Measurements from ENCODE around the gene SELL. TPM values are rescaled to one million over a fixed set of nuclear protein-coding genes. Genes with fewer than 3 reads are reported as not detected.
A peak's percentile ranks its signal among the peaks of the same experiment; 100 is the strongest.

SELL gene
- polyA plus RNA-seq = under 1 TPM; 0.19 to 0.22 TPM

DNA sequence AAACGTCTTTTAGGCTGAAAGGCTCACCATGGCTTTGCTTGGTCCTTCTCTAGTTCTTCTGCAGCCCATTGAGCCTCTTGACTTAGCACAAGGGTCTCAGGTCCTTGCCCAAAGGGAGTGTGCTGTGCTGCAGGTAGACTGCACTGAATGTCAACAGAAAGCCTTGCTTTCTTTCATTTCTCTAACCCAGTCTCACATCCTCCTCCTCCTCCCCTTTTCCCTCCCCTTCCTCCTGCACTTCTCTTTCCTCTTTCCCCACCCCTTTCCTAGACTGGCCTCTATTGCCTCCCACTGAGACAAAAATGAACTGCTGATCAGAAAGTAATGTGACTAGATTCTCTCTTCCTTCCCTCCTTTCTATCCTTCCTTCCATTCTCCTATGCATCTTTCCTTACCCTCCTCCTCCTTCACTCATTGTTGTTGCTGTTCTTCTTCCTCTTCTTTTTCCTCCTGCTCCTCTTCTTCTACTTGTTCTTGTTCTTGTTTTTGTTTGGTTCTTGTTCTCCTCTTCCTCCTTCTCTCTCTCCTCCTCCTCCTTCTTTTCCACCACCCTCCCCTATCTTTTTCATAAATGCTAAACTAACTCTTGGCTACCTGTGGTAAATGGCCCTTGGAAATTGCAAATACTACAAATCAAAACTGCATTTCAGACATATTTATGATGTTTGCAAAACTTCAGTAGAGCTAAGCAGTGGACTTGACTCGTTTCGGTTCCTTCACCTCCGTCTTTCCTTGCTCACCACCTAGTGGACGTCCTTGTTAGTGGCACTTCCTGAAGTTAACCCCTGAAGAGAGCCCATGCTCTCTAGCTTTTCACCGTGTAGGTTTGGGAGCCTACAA is at the start of gene SELL:
Gene SELL, minus strand, starts transcription at position 152 of the 840 bp plus-strand sequence. Its CDS starts 122 bp downstream, at position 30.
- H3K27me3 ChIP-seq (ENCODE audit: control insufficient read depth in 1 of 2, insufficient read depth in 2 of 2, low read length in 2 of 2) = peaks cover 0 to 3% of the 10 kb centered on the region in 2 donors
- no peaks in the 10 kb centered on the region for H3K36me3 ChIP-seq (ENCODE audit: control insufficient read depth in 2 of 2, insufficient read depth in 2 of 2, low read length in 1 of 2)
- H3K4me1 ChIP-seq (ENCODE audit: control insufficient read depth in 2 of 2, insufficient read depth in 2 of 2, low read length in 1 of 2) = no peaks in the 10 kb centered on the region
- H3K9me3 ChIP-seq (ENCODE audit: control insufficient read depth in 2 of 2, insufficient read depth in 1 of 2, low read depth in 1 of 2, low read length in 1 of 2) = no peaks in the 10 kb centered on the region
- H3K4me3 ChIP-seq (ENCODE audit: low read depth in 1 of 2, low read length in 2 of 2) = peak within 1 kb of the TSS in 1 of 2 donors; percentile 23
- WGBS, 2 donors = 8 to 9% methylated on average over 6 of the region's 6 CpGs
- H3K27ac ChIP-seq (ENCODE audit: low read depth in 2 of 2, low read length in 1 of 2) = no peak within 1 kb of the TSS

- no peak overlapping the region for H3K27ac ChIP-seq (ENCODE audit: low read depth in 2 of 2, low read length in 1 of 2)
- no peaks in the 10 kb centered on the region for H3K27me3 ChIP-seq (ENCODE audit: control insufficient read depth in 1 of 2, insufficient read depth in 2 of 2, low read length in 2 of 2)
- no peak overlapping the region for H3K4me3 ChIP-seq (ENCODE audit: low read depth in 1 of 2, low read length in 2 of 2)
- H3K9me3 ChIP-seq (ENCODE audit: control insufficient read depth in 2 of 2, insufficient read depth in 1 of 2, low read depth in 1 of 2, low read length in 1 of 2) = no peaks in the 10 kb centered on the region
- H3K36me3 ChIP-seq (ENCODE audit: control insufficient read depth in 2 of 2, insufficient read depth in 2 of 2, low read length in 1 of 2) = no peaks in the 10 kb centered on the region
- H3K4me1 ChIP-seq (ENCODE audit: control insufficient read depth in 2 of 2, insufficient read depth in 2 of 2, low read length in 1 of 2) = no peaks in the 10 kb centered on the region
- 75 to 82% methylated on average over 3 of the region's 3 CpGs for WGBS, 2 donors
These were observed 47.6 kb upstream of the SELL start for GRCh38 chr1:169759038-169759437.

DNA sequence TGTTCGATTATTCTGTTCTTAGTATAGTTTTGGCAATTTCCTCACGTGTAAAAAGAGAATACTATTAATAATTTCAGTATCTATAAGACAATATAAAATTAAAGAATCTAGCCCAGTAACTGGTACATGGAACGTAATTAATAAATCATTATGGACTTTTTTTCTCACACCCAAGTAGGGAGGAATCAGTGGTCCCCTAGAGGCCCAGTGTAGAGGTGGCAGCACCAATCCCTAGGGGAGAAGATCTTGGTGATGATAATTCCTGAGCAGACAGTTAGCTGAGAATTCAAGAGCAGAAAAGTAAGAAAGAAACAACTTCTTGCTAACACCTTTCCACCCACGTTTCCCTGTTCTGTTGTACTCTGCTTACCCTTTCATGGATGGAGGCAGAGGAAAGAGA is 42.1 kb upstream of the SELL start:
- H3K4me3 ChIP-seq (ENCODE audit: low read depth in 1 of 2, low read length in 2 of 2) = no peak overlapping the region
- WGBS, 2 donors = 64 to 67% methylated on average over 4 of the region's 4 CpGs

DNA sequence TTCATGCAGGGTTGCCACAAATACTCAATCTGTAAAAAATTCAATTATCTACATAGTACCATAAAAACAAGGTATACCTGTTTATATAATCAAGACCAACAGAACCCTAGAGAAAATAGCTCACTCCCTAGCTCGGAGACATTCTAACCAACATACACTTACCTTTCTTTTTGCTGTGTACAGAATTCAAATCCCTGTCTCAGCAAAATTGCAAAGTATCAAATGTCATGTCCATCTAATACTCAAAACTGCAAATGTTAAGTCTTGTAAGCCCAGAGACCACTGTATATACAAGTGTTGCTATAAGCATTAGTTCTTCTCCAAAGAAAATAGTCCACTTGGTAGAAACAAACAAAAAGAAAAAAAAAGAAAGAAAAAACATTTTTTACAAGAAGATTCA is 38.6 kb upstream of the SELL start:
- 69 to 75% methylated on average over 1 of the region's 1 CpG for WGBS, 2 donors
- Histone ChIP-seq H3K36me3 (ENCODE audit: control insufficient read depth in 2 of 2, insufficient read depth in 2 of 2, low read length in 1 of 2) (no peaks in the 10 kb centered on the region), H3K27ac (ENCODE audit: low read depth in 2 of 2, low read length in 1 of 2) (no peak overlapping the region), H3K4me1 (ENCODE audit: control insufficient read depth in 2 of 2, insufficient read depth in 2 of 2, low read length in 1 of 2) (no peaks in the 10 kb centered on the region), H3K4me3 (ENCODE audit: low read depth in 1 of 2, low read length in 2 of 2) (no peak overlapping the region), H3K27me3 (ENCODE audit: control insufficient read depth in 1 of 2, insufficient read depth in 2 of 2, low read length in 2 of 2) (peaks cover 0 to 2% of the 10 kb centered on the region in 2 donors), H3K9me3 (ENCODE audit: control insufficient read depth in 2 of 2, insufficient read depth in 1 of 2, low read depth in 1 of 2, low read length in 1 of 2) (no peaks in the 10 kb centered on the region)

More for the DNA sequence above, 42.1 kb upstream of the SELL start:
- Histone ChIP-seq H3K36me3 (ENCODE audit: control insufficient read depth in 2 of 2, insufficient read depth in 2 of 2, low read length in 1 of 2) (no peaks in the 10 kb centered on the region), H3K27me3 (ENCODE audit: control insufficient read depth in 1 of 2, insufficient read depth in 2 of 2, low read length in 2 of 2) (no peaks in the 10 kb centered on the region), H3K4me1 (ENCODE audit: control insufficient read depth in 2 of 2, insufficient read depth in 2 of 2, low read length in 1 of 2) (no peaks in the 10 kb centered on the region), H3K9me3 (ENCODE audit: control insufficient read depth in 2 of 2, insufficient read depth in 1 of 2, low read depth in 1 of 2, low read length in 1 of 2) (no peaks in the 10 kb centered on the region), H3K27ac (ENCODE audit: low read depth in 2 of 2, low read length in 1 of 2) (no peak overlapping the region)

DNA sequence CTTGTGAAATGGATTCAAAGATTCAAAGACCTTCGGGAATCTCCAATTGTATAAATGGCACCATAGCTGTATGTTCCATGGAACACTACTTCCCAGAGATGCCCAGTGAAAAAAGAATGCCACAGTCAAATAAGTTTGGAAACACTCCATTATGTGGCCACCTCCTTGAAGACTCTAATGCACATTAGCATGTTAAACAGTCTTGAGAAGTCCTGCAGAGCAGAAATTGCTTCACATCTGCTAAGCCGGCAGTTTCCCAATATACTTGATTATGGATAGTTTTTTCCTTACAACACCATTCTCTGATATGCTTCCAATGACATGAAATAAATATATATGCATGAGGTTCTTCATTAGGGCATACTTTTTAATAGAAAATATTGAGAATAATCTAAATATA is 35.1 kb upstream of the SELL start:
- Histone ChIP-seq H3K27me3 (ENCODE audit: control insufficient read depth in 1 of 2, insufficient read depth in 2 of 2, low read length in 2 of 2) (peaks cover 0 to 3% of the 10 kb centered on the region in 2 donors), H3K4me1 (ENCODE audit: control insufficient read depth in 2 of 2, insufficient read depth in 2 of 2, low read length in 1 of 2) (no peaks in the 10 kb centered on the region), H3K4me3 (ENCODE audit: low read depth in 1 of 2, low read length in 2 of 2) (no peak overlapping the region), H3K27ac (ENCODE audit: low read depth in 2 of 2, low read length in 1 of 2) (no peak overlapping the region), H3K36me3 (ENCODE audit: control insufficient read depth in 2 of 2, insufficient read depth in 2 of 2, low read length in 1 of 2) (no peaks in the 10 kb centered on the region), H3K9me3 (ENCODE audit: control insufficient read depth in 2 of 2, insufficient read depth in 1 of 2, low read depth in 1 of 2, low read length in 1 of 2) (no peaks in the 10 kb centered on the region)
- WGBS, 2 donors = 91 to 92% methylated on average over 2 of the region's 2 CpGs

DNA sequence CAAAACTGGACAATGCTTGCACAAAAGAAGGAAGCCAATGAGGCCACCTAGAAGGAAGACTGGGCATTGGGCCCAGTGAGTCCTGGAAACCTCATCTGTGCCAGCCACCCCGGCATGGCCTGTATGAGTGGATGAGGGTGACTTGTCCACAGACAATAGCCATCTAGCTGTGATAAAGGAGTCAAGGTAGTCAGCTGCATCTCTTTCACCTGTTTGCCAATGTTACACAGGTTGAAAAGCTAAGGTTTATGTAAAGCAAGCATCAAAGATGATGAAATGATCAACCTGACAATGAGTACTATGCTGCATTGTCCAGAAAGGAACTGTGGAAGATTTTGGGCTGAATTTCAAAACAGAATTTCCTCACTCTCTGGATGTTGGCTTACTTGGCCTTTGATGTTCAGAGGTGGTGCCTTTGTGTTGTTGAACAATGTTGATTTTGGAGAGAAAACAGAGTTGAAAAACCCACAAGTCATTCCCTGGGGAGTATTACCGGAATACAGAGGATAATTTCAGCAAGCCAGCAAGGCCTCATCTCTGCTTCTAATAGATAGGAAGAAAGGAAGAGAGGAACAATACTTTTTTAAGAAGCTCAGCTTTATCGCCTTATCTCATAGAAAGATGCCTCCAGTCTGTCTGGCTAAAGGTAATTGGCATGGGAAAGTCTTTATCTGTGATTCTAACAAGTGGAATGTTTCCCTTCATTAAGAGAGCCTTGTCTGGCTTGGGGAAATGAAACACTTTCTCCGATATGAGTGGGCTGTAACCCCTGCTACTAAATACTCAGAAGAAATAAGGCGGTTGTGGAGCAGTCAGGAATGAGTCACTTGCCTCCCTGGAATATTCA is 33.8 kb upstream of the SELL start:
- Histone ChIP-seq H3K4me1 (ENCODE audit: control insufficient read depth in 2 of 2, insufficient read depth in 2 of 2, low read length in 1 of 2) (no peaks in the 10 kb centered on the region), H3K27ac (ENCODE audit: low read depth in 2 of 2, low read length in 1 of 2) (no peak overlapping the region)
- 52 to 57% methylated on average over 5 of the region's 5 CpGs for WGBS, 2 donors

DNA sequence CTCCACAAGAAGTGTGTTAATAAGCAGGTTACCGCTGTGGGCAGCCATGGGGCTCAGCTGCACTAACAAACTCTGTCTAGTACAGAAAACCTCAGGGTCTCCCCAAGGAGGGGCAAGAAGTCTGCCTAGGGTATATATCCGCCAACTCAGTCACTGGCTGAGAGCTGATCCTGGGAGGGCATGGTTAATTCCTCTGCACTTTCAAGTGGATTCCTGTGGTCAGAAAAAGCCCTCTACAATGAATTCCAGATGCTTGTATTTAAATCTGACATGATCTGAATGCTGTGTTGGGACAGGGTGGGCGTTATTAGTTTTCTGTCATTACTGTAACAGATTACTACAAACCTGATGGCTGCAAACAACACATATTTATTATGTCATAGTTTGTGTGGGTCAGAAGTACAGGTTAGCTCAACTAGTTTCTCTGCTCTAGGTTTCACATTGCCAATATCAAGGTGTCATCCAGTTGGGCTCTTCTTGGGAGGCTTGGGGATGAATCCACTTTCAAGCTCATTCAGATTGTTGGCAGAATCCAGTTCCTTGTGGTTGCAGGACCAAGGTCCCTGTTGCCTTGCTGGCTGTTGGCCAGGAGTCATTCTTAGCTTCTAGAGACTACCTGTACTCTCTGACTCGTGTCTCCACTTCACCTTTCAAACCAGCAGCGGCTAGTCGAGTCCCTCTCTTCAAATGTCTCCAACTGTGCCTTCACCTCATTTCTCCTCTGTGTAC is 30.4 kb upstream of the SELL start:
- no peaks in the 10 kb centered on the region for H3K4me1 ChIP-seq (ENCODE audit: control insufficient read depth in 2 of 2, insufficient read depth in 2 of 2, low read length in 1 of 2)
- peaks cover 0 to 5% of the 10 kb centered on the region in 2 donors for H3K27me3 ChIP-seq (ENCODE audit: control insufficient read depth in 1 of 2, insufficient read depth in 2 of 2, low read length in 2 of 2)
- no peaks in the 10 kb centered on the region for H3K36me3 ChIP-seq (ENCODE audit: control insufficient read depth in 2 of 2, insufficient read depth in 2 of 2, low read length in 1 of 2)
- no peak overlapping the region for H3K4me3 ChIP-seq (ENCODE audit: low read depth in 1 of 2, low read length in 2 of 2)
- WGBS, 2 donors = 80 to 88% methylated on average over 6 of the region's 6 CpGs
- H3K9me3 ChIP-seq (ENCODE audit: control insufficient read depth in 2 of 2, insufficient read depth in 1 of 2, low read depth in 1 of 2, low read length in 1 of 2) = no peaks in the 10 kb centered on the region
- no peak overlapping the region for H3K27ac ChIP-seq (ENCODE audit: low read depth in 2 of 2, low read length in 1 of 2)

More for the DNA sequence above, 33.8 kb upstream of the SELL start:
- H3K9me3 ChIP-seq (ENCODE audit: control insufficient read depth in 2 of 2, insufficient read depth in 1 of 2, low read depth in 1 of 2, low read length in 1 of 2) = no peaks in the 10 kb centered on the region
- H3K4me3 ChIP-seq (ENCODE audit: low read depth in 1 of 2, low read length in 2 of 2) = no peak overlapping the region
- no peaks in the 10 kb centered on the region for H3K36me3 ChIP-seq (ENCODE audit: control insufficient read depth in 2 of 2, insufficient read depth in 2 of 2, low read length in 1 of 2)
- H3K27me3 ChIP-seq (ENCODE audit: control insufficient read depth in 1 of 2, insufficient read depth in 2 of 2, low read length in 2 of 2) = peaks cover 0 to 4% of the 10 kb centered on the region in 2 donors

DNA sequence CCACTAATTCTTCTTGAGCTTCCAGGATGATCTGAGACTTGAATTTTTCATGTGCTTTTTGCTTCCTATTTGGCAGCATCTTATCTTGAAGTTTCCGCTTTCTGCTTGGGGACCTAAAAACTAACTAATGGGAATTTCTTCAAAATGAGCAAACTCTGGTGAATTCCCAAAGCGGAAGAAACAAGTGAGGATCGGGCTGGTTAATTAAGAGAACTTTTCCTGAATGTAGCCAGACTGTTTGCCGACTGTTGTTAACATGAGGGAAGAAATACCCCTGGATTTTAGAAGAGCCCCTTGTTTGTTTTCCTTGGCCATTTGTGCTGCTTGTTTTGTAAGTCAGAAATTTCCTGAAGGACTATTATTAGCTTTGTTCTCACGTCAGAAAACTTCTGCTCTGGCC is 28.6 kb upstream of the SELL start:
- no peaks in the 10 kb centered on the region for H3K36me3 ChIP-seq (ENCODE audit: control insufficient read depth in 2 of 2, insufficient read depth in 2 of 2, low read length in 1 of 2)
- no peak overlapping the region for H3K27ac ChIP-seq (ENCODE audit: low read depth in 2 of 2, low read length in 1 of 2)
- no peaks in the 10 kb centered on the region for H3K4me1 ChIP-seq (ENCODE audit: control insufficient read depth in 2 of 2, insufficient read depth in 2 of 2, low read length in 1 of 2)
- H3K4me3 ChIP-seq (ENCODE audit: low read depth in 1 of 2, low read length in 2 of 2) = no peak overlapping the region
- H3K27me3 ChIP-seq (ENCODE audit: control insufficient read depth in 1 of 2, insufficient read depth in 2 of 2, low read length in 2 of 2) = peaks cover 0 to 5% of the 10 kb centered on the region in 2 donors
- WGBS, 2 donors = 41 to 51% methylated on average over 5 of the region's 5 CpGs
- H3K9me3 ChIP-seq (ENCODE audit: control insufficient read depth in 2 of 2, insufficient read depth in 1 of 2, low read depth in 1 of 2, low read length in 1 of 2) = no peaks in the 10 kb centered on the region

- Histone ChIP-seq H3K9me3 (ENCODE audit: control insufficient read depth in 2 of 2, insufficient read depth in 1 of 2, low read depth in 1 of 2, low read length in 1 of 2) (peaks cover 0 to 2% of the 10 kb centered on the region in 2 donors), H3K36me3 (ENCODE audit: control insufficient read depth in 2 of 2, insufficient read depth in 2 of 2, low read length in 1 of 2) (no peaks in the 10 kb centered on the region), H3K27me3 (ENCODE audit: control insufficient read depth in 1 of 2, insufficient read depth in 2 of 2, low read length in 2 of 2) (peaks cover 0 to 2% of the 10 kb centered on the region in 2 donors), H3K4me3 (ENCODE audit: low read depth in 1 of 2, low read length in 2 of 2) (no peak within 1 kb of the TSS), H3K4me1 (ENCODE audit: control insufficient read depth in 2 of 2, insufficient read depth in 2 of 2, low read length in 1 of 2) (no peaks in the 10 kb centered on the region), H3K27ac (ENCODE audit: low read depth in 2 of 2, low read length in 1 of 2) (no peak within 1 kb of the TSS)
- 73 to 77% methylated on average over 7 of the region's 7 CpGs for WGBS, 2 donors
These were observed 22.5 kb upstream of the SELL start, which contains the start of gene SELE for GRCh38 chr1:169733924-169734323. Gene SELE, minus strand, starts transcription at chr1:169734079. Its CDS starts 467 bp downstream, at chr1:169733612.
